Hematopoietic multipotent progenitor cell treated with erythropoietin and hydrocortisone succinate and interleukin-3 and kit ligand, for 6 days (in vitro differentiated cells): ENCODE results near the gene AADACL4.
"Not testable (repeated sequence)": the region's sequence is repeated elsewhere in the genome, so short reads cannot be mapped to it uniquely, and the experiment has no call there.

ENCODE experiments used
- DNase-seq: peaks from one replicate; pipeline ENCODE4 v3.0.0-alpha.2; 2015

AADACL4 gene

DNA sequence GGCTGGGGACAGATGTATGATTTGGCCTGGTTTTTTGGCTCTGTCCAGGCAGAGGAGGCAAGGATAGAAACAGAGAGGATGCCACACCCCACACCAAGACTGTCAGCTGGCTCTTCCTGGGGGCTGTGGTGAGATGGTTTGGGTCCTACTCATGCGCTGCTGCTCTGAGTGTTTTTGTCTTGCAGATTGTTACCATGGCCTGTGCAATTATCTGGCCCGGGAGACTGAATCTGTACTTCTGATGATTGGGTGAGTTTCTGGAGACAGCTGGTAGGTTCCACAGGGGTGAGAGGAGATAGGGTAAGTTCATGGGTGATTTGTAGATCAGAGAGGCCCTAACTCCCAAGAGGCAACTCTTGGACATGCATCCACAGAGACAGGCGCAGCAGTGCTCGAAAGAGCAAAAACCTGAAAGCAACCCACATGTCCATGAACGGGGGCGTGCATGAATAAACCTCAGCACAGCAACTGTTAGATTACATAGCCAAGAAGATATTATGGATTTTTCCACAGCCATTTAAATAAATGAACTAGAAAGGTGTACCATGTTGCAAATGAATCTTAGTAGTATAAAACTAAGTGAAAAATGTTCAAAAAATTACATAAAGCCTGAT, 17.8 kb downstream of the AADACL4 start:
- DNase-seq = no peak

DNA sequence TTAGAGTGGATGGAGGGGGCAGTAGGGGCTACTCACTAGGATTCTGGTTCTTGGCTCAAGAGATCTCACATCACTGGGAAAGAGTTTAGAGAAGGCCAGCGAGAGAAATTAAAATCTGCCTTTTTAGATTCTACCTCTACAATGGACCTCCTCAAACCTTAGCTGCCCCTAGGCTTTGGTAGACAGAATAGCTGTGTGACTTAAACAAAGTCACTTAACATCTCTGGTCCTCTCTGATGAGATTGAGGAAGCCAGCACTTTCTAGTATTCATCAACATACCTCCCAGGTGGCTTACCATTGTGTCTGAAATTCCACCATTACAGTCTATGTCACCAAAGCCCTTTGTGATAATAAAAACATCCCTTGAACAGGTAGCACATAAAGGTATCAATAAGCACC, 18.7 kb downstream of the AADACL4 start:
- no peak for DNase-seq

DNA sequence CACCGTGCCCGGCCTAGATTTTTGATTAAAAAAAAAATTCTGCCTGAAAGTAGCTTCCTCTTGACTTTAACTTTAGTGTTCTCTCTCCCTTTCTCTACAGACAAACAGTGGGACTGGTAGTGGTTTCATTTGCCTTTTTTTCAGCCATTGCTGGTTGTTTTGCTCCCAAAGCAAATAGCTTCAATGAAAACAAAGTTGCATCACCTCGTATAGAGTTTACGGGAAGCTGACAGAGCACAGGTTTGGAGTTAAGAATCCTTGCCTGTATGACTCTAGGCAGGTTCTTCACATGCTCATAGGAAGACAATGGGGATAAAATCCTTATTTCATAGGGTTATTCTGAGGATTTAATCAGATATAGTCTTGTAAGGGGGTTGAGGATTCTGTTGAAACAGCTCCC, 21.6 kb downstream of the AADACL4 start:
- DNase-seq = no peak

DNA sequence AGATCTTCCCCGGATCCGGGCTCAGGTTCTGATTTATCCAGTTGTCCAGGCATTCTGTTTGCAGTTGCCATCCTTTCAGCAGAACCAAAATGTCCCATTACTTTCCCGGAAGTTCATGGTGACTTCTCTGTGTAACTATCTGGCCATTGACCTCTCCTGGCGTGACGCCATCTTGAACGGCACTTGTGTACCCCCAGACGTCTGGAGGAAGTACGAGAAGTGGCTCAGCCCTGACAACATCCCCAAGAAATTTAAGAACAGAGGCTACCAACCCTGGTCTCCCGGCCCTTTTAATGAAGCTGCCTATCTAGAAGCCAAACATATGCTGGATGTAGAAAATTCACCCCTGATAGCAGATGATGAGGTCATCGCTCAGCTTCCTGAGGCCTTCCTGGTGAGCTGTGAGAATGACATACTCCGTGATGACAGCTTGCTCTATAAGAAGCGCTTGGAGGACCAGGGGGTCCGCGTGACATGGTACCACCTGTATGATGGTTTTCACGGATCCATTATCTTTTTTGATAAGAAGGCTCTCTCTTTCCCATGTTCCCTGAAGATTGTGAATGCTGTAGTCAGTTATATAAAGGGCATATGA, 22.4 kb downstream of the AADACL4 start:
- DNase-seq = no peak

DNA sequence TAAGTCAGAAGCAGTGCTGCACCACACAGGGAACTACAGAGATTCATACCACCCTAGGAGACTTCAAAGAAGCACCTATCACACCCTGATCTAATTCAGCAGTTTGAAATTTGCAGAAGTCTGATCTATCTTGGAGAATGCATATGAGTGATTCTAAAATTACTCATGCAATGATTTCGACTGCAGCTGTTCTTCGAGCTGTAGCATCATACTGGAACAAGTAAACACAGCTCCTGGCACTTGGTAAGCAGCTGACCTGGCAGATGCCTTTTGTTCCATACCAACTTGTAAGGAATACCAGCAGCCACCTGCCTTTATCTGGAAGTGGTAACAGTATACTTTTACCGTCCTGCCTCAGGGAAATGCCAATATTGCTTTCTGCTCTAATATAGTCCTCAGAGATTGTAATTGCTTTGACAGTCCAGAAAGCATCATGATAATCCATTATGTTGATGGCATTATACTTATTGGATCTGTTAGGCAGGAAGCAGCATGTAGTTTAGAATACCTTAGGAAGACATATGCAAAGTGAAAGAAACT, 25.7 kb downstream of the AADACL4 start:
- DNase-seq = no peak

DNA sequence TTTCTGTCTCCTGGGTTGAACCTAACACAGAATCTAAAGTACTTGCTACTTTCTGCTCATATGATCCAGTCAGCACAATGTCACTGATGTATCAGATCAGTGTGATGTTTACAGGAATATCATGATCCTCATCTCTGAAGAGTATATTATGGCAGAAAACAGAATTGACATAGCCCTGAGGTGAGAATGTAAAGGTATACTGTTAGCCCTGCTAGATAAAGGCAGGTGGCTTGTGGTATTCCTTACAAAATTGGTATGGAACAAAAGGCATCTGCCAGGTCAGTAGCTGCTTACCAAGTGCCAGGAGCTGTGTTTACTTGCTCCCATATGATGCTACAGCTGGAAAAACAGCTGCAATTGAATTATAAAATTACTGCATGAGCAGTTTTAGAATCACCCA, 30.5 kb downstream of the AADACL4 start:
- no peak for DNase-seq

DNA sequence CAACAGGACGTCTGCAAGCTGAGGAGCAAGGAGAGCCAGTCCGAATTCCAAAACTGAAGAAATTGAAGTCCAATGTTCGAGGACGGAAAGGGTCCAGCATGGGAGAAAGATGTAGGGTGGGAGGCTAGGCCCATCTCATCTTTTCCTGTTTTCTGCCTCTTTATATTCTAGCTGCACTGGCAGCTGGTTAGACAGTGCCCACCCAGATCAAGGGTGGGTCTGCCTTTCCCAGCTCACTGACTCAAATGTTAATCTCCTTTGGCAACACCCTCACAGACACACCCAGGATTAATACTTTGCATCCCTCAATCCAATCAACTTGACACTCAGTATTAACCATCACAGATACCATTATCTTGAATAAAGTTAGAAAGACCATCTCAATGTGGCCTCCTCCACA, 32.2 kb downstream of the AADACL4 start:
- not testable (repeated sequence) for DNase-seq

DNA sequence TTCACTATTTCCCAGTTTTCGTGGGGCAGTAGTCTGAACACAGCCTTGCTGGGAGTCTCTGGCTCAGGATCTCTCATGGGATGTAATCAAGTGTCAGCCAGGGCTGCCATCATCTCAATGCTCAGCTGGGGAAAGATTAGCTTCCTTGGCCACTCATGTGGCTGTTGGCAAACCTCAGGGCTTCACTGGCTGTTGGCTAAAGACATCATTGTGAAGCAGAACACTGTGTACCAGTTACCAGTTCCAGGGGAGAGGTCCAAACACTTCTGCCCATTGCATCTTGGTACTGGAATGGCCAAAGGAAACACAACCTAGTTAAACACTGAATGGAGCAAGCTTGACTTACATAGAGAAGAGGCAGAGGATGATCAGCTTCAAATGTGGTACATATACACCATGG, 33.7 kb downstream of the AADACL4 start:
- DNase-seq = no peak

DNA sequence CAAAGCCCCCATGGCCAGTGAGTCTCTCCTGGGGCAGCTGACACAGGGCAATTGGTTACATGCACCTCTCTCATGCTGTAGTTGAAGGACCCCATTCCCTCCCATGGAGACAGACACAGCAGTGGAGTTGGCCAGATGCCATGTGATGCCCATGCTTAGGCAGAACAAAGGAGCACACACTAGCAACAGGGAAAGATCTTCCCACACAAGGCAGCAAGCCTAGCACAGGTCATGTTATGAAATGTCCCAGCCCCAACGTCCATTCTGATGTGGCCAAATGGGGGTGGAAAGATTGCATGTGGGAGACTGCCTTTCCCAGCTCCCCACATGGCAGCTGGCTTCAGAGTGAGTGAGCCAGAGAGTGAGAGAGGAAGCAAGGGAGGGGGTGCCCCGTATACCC, 34.5 kb downstream of the AADACL4 start:
- no peak for DNase-seq

DNA sequence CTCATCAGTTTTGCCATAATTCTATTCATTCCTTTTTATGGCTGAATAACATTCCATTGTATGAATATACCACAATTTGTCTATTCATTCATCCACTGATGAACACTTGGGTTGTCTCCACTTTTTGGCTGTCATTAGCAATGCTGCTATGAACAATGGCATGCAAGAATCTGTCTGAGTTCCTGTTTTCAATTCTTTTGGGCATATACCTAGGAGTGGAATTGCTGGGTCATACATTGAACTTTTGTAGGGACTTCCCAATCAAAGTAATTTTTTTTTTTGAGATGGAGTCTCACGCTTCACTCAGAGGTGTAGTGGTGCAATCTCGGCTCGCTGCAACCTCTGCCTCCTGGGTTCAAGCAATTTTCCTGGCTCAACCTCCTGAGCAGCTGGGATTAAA, 34.9 kb downstream of the AADACL4 start:
- no peak for DNase-seq

DNA sequence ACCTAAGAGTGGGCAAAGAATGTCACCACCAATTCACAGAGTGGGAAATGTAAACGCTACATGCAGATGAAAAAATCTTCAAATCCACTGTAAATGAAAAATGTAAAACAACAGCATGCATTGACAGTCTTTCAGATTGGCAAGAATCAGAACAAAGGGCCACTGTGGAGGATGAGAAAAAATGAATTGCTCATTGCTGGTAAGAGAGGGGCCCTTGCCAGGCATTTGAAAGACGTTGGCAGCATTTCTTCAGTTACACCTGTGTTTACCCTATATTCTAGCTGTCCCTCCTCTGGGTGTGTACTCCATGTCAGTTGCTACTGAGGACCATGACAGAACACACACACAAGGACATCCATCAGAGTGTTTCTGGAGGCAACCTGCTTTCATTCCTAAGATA, 46.3 kb downstream of the AADACL4 start:
- DNase-seq = no peak

DNA sequence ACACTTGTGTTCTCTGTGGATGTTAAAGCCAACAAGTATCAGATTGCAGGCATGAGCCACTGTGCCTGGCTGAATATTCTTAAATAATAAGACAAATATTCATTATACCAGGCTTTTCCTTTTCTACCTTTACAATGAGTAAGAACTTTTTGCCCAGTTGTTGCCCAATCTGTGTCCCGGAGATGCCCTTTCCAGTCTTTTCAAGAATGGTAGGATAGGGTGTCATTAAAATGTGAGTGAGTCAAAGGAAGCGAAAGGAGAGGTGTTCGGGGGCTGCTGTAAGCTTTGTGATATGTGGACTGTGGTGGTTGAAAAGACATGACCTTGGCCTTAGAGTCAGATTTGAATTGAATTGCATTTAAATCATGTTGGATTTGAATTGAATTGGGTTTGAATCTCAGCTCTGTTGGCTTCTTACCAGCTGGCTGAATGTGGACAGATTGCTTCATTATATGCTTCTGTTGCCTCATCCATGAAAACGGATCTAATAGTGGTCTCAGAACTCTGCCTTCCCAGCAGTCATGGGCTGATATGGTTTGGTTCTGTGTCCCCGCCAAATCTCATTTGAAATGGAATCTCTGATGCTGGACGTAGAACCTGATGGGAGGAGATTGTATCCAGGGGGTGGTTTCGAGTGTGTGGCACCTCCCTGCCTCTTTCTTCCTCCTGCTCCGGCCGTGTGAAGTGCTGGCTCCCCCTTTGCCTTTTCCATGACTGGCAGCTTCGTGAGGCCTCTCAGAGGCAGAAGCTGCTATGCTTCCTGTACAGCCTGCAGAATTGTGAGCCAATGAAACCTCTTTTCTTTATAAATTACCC, 49.3 kb downstream of the AADACL4 start:
- DNase-seq = no peak

DNA sequence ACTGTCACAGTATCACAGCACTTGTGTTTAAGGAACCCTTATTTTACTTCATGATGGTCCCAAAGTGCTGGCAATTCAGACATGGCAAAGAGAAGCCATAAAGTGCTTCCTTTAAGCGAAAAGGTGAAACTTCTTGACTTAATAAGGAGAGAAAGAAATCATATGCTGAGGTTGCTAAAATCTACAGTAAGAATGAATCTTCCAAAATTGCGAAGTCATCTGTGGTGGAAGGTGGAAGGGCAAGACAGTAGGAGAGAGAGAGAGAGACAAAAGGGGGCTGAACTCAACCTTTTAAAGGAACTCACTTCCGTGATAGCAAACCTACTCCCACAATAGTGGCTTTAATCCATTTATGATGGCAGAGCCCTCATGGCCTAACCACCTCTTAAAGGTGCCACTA, 52.8 kb downstream of the AADACL4 start:
- no peak for DNase-seq

DNA sequence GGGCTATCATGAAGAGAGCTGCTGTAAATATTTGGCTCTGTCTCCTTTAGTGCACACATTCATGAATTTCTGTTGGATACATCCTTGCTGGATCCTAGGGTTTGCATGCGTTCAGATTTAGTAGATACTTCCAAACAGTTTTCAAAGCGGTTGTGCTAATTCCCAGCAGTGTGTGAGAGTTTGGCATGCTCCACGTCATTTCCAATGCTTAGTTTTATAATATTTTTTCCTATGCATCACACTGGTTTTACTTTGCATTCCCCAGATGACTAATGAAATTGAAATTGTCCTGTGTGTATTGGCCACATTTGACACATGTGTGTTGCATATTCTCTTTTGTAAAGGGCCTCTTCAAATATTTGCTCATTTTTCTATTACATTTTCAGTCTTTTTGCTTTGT, 53.5 kb downstream of the AADACL4 start:
- DNase-seq = no peak

DNA sequence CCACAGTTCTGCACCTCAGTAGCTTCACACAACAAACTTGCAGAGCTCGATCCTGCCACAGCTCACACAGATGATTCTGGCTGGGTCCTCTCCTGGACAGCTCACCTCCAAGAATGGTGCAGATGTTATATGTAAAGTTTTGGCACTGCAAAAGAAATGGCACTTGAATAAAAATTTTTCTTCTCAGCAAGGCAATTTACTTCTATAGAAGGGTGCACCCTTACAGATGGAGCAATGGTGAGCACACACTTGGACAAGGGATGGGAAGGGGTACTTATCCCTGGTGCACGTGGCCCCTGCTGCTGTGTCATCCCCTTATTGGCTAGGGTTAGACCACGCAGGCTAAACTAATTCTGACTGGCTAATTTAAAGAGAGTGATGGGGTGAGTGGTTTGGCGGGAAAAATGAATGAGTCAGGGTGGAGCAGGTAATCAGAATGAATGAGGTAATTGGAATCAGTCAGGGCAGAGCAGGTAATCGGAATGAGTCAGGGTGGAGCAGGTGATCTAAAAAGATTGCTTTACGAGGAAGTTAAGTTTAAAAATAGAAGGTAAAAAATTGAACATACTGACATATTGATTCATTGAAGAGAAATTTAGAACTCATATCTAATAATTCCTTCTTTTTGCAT, 60.1 kb downstream of the AADACL4 start:
- DNase-seq = no peak

DNA sequence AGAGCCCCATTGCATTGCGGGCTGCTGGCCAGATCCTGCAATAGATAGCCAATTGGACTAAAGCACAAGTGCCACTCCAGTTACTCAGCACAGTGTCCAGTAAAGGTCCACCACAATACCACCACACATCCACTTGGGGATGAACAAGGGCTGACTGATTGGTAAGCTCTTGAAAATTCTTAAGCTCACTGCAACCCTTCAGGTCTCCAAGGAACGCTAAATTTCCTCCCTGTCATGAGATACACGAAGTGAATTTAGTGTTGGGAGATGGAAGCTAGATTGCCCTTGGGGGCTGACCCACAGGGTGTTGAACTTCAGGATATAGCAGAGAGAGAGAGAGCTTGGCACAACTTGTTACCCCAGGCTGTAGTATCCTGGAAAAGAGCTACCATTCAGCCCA, 62.2 kb downstream of the AADACL4 start:
- no peak for DNase-seq

DNA sequence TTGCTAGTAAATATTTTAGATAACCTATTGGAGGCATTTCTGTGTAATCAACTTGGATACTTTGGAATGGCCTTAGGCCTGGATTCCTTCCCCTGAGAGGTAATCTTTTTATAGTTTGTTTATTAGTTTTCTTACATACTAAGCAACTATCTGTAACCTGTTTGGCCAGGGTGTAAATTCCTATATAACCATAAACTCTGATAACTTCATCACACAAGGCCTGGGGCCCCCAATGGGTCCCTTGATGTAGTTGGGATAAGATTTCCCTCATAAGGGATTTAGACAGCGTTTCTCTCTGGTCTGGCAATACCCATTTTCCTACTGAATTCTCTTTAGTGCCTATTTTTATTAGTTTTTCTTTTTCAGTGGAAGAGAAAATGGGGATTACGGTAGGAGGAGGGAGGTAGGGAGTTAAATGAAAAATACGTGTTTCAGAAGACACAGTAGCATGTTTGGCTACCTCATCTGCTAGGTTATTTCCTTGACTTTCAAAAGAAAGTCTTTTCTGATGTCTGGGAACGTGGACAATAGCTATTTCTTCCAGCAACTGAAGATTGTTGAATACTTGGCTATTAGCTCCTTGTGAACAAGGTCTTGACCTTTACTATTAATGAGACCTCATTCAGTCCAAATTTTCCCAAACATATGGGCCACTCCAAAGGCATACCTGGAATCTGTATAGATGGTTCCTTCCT, 64.7 kb downstream of the AADACL4 start:
- DNase-seq = no peak

DNA sequence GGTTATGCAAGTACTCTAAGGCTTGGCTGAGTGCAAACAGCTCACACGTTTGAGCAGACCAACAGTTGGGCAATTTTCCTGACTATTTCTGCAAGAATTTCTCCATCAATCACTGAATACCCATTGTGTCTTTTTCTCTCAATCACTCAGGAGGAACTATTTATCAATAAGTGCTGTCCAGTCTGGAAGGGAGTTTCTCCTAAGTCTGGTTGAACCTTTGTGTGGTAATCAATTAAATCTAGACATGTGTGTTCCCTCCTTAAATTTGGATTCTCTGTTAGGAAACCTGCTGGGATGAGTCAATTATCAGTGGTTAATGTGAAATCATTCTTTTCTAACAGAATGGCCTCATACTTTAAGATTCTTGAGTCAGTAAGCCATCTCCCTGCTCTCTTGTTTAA, 65.2 kb downstream of the AADACL4 start:
- DNase-seq = no peak

DNA sequence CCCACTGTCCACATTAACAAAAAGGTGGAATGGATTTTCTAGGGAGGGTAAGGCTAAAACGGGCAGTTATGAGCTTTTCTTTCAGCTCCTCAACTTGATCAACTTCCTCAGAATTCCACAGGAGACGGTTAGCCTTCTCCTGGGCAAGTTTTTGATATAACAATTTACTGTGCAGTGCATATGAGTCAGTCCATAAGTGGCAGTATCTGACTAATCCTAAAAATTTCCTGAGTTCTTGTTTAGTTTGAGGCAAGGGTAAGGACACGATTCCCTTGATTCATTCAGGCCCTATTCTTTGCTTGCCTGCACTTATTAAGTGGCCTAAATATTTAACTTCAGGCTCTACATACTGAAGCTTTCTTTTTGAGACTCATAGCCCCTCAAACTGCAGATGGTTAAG, 65.8 kb downstream of the AADACL4 start:
- no peak for DNase-seq

DNA sequence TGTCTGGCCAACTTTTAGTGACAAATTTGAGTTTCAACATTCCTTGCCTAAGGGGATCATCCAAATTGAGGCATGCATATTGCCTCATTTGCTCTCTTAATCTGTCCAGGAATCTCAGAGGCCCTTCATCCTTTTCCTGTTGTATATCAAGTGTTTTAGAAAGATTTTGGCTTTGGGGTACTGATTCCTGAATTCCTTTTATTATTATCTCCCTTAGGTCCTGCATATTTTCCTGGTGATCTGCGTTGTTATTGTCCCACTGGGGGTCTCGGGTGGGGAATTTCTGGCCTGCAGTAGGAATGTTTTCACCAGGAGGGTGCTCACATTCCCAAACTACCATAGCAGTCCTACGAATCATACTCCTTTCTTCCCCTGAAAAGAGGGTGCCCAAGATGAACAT, 67.7 kb downstream of the AADACL4 start:
- DNase-seq = no peak

DNA sequence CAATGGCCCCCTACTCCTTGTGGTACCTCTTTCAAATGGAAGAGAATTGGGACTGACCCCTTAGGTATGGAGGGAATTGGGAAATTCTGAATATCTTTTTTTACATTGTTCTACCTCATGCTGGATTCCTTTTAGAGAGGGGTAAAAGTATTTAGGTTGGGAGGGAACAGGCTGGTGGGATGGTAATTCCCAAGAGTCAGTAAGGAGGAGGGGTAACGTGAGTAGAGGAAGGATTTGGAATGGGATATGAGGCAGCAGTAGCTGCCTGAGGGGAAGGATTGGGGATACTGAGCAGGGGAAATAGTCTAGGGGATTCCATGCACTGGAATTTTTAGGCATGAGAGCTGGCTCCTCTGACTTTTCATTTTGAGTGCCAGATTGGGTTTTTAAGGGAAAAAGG, 68.2 kb downstream of the AADACL4 start:
- DNase-seq = no peak

DNA sequence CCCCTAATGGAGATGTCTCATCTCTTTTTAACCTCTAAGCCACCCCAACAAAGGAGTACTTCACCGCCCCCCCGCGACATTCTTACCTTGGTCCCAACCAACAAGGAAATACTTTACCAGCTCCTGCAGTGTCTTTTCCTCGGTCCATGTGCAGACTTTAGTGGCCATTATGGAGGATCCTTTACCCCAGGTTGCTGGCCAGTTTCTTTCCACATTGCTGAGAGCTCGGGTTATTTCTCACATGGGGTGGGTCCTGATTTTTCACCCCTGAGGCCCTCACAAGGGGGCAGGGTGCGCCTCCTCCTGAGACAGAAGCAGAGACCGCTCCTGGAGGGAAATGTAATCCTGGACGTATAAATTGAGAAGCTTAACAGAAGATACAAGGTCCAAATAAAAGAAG, 69.0 kb downstream of the AADACL4 start:
- DNase-seq = no peak

DNA sequence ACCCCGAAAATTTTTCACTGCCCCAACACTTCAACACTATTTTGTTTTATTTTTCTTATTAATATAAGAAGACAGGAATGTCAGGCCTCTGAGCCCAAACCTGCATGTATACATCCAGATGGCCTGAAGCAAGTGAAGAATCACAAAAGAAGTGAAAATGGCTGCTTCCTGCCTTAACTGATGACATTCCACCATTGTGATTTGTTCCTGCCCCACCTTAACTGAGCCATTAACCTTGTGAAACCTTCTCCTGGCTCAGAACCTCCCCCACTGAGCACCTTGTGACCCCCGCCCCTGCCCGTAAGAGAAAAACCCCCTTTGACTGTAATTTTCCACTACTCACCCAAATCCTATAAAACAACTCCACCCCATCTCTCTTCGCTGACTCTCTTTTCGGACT, 69.8 kb downstream of the AADACL4 start:
- not testable (repeated sequence) for DNase-seq
